ENCODE data around the gene TNRC6A.

DNA sequence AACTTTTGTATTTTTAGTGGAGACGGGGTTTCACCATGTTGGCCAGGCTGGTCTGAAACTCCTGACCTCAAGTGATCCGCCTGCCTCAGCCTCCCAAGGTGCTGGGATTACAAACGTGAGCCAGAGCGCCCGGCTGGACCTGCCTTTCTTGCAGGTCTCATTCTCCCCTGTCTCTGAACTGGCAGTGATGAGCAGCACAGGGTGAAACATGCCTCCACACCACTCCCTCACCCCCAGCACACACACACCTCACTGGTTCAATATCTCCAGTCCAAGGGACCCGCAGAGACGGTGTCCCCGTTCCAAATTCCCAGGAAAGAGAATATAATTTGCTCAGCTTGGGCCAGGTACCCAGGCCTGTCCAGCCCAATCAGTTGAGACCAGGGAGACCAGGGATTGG, 139.6 kb downstream of the TNRC6A start:
- TF ChIP-seq ZNF331 (CRISPR knock-in tag; IDR thresholded peaks at IDR 0.05; ENCODE audit: low read depth): no peak
- TF ChIP-seq, protein P1, sequence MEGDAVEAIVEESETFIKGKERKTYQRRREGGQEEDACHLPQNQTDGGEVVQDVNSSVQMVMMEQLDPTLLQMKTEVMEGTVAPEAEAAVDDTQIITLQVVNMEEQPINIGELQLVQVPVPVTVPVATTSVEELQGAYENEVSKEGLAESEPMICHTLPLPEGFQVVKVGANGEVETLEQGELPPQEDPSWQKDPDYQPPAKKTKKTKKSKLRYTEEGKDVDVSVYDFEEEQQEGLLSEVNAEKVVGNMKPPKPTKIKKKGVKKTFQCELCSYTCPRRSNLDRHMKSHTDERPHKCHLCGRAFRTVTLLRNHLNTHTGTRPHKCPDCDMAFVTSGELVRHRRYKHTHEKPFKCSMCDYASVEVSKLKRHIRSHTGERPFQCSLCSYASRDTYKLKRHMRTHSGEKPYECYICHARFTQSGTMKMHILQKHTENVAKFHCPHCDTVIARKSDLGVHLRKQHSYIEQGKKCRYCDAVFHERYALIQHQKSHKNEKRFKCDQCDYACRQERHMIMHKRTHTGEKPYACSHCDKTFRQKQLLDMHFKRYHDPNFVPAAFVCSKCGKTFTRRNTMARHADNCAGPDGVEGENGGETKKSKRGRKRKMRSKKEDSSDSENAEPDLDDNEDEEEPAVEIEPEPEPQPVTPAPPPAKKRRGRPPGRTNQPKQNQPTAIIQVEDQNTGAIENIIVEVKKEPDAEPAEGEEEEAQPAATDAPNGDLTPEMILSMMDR (conservative IDR thresholded peaks at IDR 0.05; ENCODE audit: low read depth in 2 of 2): no peak
